K562 (cell line): ENCODE data around the gene BRD3.

Experiments used
- CREM ChIP-seq: IDR thresholded peaks from 2 replicates; pipeline ENCODE4 v1.6.1; 2014; ENCODE audit warnings: antibody characterized with exemption, low read depth
- CTCF ChIP-seq, 3 experiments: IDR thresholded peaks in 2 of 3; conservative IDR thresholded peaks in 1 of 3; 2 replicates each; pipeline ENCODE4 v1.5.1; 2011 to 2012; ENCODE audit warnings: low read length in 3 of 3, mild to moderate bottlenecking in 3 of 3, control low read depth in 2 of 3, improper control_type of control experiment in 1 of 3, inconsistent platforms in 1 of 3, low read depth in 1 of 3, mixed read lengths in 1 of 3, moderate library complexity in 1 of 3; ENCODE audit not compliant: insufficient read depth in 2 of 3
- ESRRB ChIP-seq: fragments of 250-450 bp; sonication (Bioruptor Pico); IDR thresholded peaks from 2 replicates; pipeline ENCODE4 v1.5.0; 2020; ENCODE audit warnings: mild to moderate bottlenecking, moderate library complexity, borderline replicate concordance
- EZH2 ChIP-seq: IDR thresholded peaks from 2 replicates; pipeline ENCODE4 v1.6.1; 2012; ENCODE audit warnings: low read depth, mild to moderate bottlenecking, inconsistent platforms, low read length, borderline replicate concordance
- GABPB1 ChIP-seq: sonication (generic); formaldehyde crosslinking; IDR thresholded peaks from 2 replicates; pipeline ENCODE4 v1.8.0; 2022; ENCODE audit warnings: mild to moderate bottlenecking, missing genetic modification reagents
- KLF1 ChIP-seq: fragments of 450-650 bp; IDR thresholded peaks from 2 replicates; pipeline ENCODE4 v1.6.1; 2016; ENCODE audit warnings: missing genetic modification characterization, missing compliant biosample characterization
- NR3C1 ChIP-seq: sonication (generic); formaldehyde crosslinking; IDR thresholded peaks from 2 replicates; pipeline ENCODE4 v1.8.1; 2022; ENCODE audit warnings: missing genetic modification reagents
- NR4A1 ChIP-seq, 2 experiments: fragments of 250-450 bp in 1 of 2; fragments of 450-650 bp in 1 of 2; sonication (Bioruptor Pico) in 1 of 2; IDR thresholded peaks; 2 replicates each; pipeline versions ENCODE4 v1.4.0 to v1.6.1; 2016 to 2020; ENCODE audit warnings: mild to moderate bottlenecking in 2 of 2, missing compliant biosample characterization in 1 of 2, missing genetic modification characterization in 1 of 2, moderate library complexity in 1 of 2
- PURB ChIP-seq: sonication (generic); formaldehyde crosslinking; IDR thresholded peaks from 2 replicates; pipeline ENCODE4 v1.9.0; 2021; ENCODE audit warnings: low read depth, mild to moderate bottlenecking, missing genetic modification reagents
- RBM22 ChIP-seq: fragments of 200-400 bp; formaldehyde crosslinking; IDR thresholded peaks from 2 replicates; pipeline ENCODE4 v1.6.1; 2018; ENCODE audit warnings: low read length, low read depth; ENCODE audit not compliant: poor library complexity, severe bottlenecking
- ZNF282 ChIP-seq: sonication (generic); formaldehyde crosslinking; IDR thresholded peaks from 2 replicates; pipeline ENCODE4 v1.8.1; 2023; ENCODE audit warnings: missing genetic modification reagents
- ZNF518B ChIP-seq: fragments of 250-450 bp; sonication (Bioruptor Pico); IDR thresholded peaks from 2 replicates; pipeline ENCODE4 v1.5.0; 2021; ENCODE audit warnings: mild to moderate bottlenecking, moderate library complexity
- TF ChIP-seq, protein P1 (sequence below): fragments of 250-450 bp; sonication (Bioruptor Pico); IDR thresholded peaks from 2 replicates; pipeline ENCODE4 v1.5.0; 2022; ENCODE audit warnings: mild to moderate bottlenecking

DNA sequence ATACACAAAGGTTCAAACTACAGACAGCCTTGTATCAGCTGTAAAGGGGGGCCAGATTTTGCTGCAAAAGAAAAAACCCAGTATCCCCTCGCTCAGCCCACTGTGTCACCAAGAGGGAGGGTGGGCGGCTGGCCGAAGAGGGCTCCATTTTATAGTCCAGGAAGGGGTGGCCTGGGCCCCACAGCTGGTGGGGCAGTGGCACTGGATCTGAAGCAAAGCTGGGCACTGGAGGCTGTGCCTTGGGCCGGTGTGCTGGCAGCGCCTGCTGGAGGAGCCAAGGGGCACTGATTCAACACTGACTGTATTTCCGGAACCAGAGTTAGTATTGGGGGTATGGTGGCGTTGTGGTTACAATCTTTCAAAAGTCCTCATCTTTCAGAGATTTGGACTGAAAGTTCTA lies 9.1 kb downstream of the BRD3 start:
- TF ChIP-seq EZH2 (no peak), KLF1 (no peak), PURB (CRISPR knock-in tag) (no peak), CREM (no peak), ZNF518B (CRISPR knock-in tag) (no peak), RBM22 (no peak), GABPB1 (CRISPR knock-in tag) (no peak), CTCF (IDR thresholded peaks at IDR 0.05 in 2 of 3, conservative IDR thresholded peaks at IDR 0.05 in 1 of 3; ENCODE audit: insufficient read depth in 2 of 3, low read depth in 1 of 3, low read length in 3 of 3) (no peak), NR3C1 (no peak), NR4A1 (CRISPR knock-in tag; IDR thresholded peaks at IDR 0.05) (no peak), NR4A1 (tag; IDR thresholded peaks at IDR 0.05) (no peak), ZNF282 (CRISPR knock-in tag) (no peak), ESRRB (CRISPR knock-in tag) (no peak)
- TF ChIP-seq, protein P1, sequence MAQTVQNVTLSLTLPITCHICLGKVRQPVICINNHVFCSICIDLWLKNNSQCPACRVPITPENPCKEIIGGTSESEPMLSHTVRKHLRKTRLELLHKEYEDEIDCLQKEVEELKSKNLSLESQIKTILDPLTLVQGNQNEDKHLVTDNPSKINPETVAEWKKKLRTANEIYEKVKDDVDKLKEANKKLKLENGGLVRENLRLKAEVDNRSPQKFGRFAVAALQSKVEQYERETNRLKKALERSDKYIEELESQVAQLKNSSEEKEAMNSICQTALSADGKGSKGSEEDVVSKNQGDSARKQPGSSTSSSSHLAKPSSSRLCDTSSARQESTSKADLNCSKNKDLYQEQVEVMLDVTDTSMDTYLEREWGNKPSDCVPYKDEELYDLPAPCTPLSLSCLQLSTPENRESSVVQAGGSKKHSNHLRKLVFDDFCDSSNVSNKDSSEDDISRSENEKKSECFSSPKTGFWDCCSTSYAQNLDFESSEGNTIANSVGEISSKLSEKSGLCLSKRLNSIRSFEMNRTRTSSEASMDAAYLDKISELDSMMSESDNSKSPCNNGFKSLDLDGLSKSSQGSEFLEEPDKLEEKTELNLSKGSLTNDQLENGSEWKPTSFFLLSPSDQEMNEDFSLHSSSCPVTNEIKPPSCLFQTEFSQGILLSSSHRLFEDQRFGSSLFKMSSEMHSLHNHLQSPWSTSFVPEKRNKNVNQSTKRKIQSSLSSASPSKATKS: no peak
